Fibroblast of pulmonary artery (primary cell): ENCODE results near the gene NBAS.

ENCODE experiments used
- DNase-seq: peaks from one replicate; pipeline ENCODE4 v3.0.0-alpha.2; 2010; ENCODE audit warnings: low read depth
- H3K4me3 ChIP-seq: replicated peaks from 2 replicates; pipeline ENCODE4 v1.5.1; 2011; ENCODE audit warnings: low read depth, mild to moderate bottlenecking, control low read depth, low read length, moderate library complexity
- CTCF ChIP-seq: IDR thresholded peaks from 2 replicates; pipeline ENCODE4 v1.5.1; 2011; ENCODE audit warnings: mild to moderate bottlenecking, control low read depth, low read length, inconsistent platforms; ENCODE audit errors: missing control alignments

Gene NBAS

GRCh38 chr2:15596350-15596749, 35.2 kb upstream of the NBAS start:
- H3K4me3 ChIP-seq: no peak overlapping the region
- DNase-seq: no peak
- TF ChIP-seq CTCF: no peak

GRCh38 chr2:15595936-15596335, 34.8 kb upstream of the NBAS start:
- no peak for DNase-seq
- no peak for TF ChIP-seq CTCF
- H3K4me3 ChIP-seq: no peak overlapping the region

GRCh38 chr2:15595342-15595905, 34.3 kb upstream of the NBAS start:
- TF ChIP-seq CTCF: no peak
- no peak overlapping the region for H3K4me3 ChIP-seq
- DNase-seq: no peak

GRCh38 chr2:15594291-15595256, 33.4 kb upstream of the NBAS start:
- no peak overlapping the region for H3K4me3 ChIP-seq
- DNase-seq: no peak
- no peak for TF ChIP-seq CTCF

GRCh38 chr2:15593327-15593705, 32.2 kb upstream of the NBAS start:
- TF ChIP-seq CTCF: no peak
- DNase-seq: no peak
- H3K4me3 ChIP-seq: peak overlapping the region; percentile 93

GRCh38 chr2:15591692-15592463, 30.7 kb upstream of the NBAS start, which contains the start of gene DDX1:
Gene DDX1, plus strand, starts transcription at chr2:15591868. Its CDS starts 66 bp downstream, at chr2:15591934.
- no peak for TF ChIP-seq CTCF
- peak within 1 kb of the TSS; percentile 93 for H3K4me3 ChIP-seq
- DNase-seq: peak; percentile 87
